ENCODE measurements around the gene ZC3H7A. TPM values are rescaled to one million over a fixed set of nuclear protein-coding genes. Genes with fewer than 3 reads are reported as not detected.
"Not testable (repeated sequence)": the region's sequence is repeated elsewhere in the genome, so short reads cannot be mapped to it uniquely, and the experiment has no call there.

The ZC3H7A gene
- total RNA-seq, 1 experiment from 2014 or later, result 54.9 TPM

DNA sequence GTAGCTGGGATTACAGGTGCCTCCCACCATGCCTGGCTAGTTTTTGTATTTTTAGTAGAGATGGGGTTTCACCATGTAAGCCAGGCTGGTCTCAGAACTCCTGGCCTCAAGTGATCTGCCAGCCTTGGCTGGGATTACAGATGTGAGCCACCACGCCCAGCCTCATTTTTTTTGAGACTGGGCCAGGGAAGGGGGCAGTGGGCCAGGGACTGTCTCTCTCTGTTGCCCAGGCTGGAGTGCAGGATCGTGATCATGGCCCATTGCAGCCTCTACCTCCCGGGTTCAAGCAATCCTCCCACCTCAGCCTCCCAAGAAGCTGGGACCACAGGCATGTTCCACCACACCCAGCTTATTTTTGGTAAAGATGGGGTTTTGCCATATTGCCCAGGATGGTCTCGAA, 38.3 kb upstream of the ZC3H7A start:
- no peaks in the 10 kb centered on the region for H3K9me2 ChIP-seq (replicated peaks; ENCODE audit: insufficient read depth, low read length)
- no peak for DNase-seq
- no peak overlapping the region for H3K4me2 ChIP-seq (ENCODE audit: low read depth, low read length, poor library complexity, severe bottlenecking)
- no peaks in the 10 kb centered on the region for H3K9me3 ChIP-seq (ENCODE audit: low read length)
- peaks cover 38% of the 10 kb centered on the region; the same call in 1 of the 2 replicates for H3K36me3 ChIP-seq (ENCODE audit: insufficient read depth, low read length)
- H3K9ac ChIP-seq (ENCODE audit: low read length), result no peak overlapping the region
- no peaks in the 10 kb centered on the region for H3K79me2 ChIP-seq (ENCODE audit: low read length)
- no peaks in the 10 kb centered on the region for H3K4me1 ChIP-seq (ENCODE audit: low read length)
- H3K27me3 ChIP-seq (ENCODE audit: low read length), result no peaks in the 10 kb centered on the region
- no peak overlapping the region for H2AFZ ChIP-seq (ENCODE audit: low read length)
- no peak overlapping the region for H3K27ac ChIP-seq (ENCODE audit: low read length)
- peaks cover 13% of the 10 kb centered on the region for H4K20me1 ChIP-seq (ENCODE audit: insufficient read depth, low read depth, low read length)
- no peak overlapping the region for H3K4me3 ChIP-seq (ENCODE audit: low read length)

DNA sequence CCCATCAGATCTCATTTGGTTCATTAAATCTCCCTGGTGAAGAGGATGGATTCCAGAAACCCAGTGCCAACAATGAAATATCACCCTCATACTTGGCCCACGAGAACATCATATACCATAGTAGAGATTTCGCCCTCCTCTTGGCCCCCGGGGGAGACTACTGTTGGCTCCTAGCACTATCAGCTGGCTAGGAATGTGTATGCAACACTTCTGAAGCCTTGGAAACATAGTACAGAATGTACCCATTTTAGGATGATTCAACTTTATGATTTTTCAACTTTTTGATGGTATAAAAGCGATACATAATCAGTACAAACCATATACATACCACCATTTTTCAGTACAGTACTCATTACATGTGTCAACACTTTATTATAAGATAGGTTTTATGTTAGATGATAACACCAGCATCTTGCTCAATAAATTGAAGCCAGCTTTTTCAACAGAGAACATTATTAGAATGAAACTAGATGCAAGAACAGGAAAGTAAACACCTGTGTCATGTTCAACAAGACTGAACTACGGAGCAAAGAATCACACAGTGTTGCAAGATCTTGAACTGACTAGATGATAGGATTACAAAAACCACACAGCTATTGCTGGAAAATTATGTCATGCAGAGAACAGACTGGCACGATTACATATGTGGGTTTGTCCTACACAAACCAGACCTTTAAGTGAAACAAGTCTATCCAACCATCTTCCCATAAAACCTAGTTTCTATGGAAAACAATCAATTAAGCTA, 37.1 kb upstream of the ZC3H7A start:
- Histone ChIP-seq H3K27me3 (ENCODE audit: low read length) (no peaks in the 10 kb centered on the region), H4K20me1 (ENCODE audit: insufficient read depth, low read depth, low read length) (peaks cover 6% of the 10 kb centered on the region; the same call in 1 of the 2 replicates), H3K9me3 (ENCODE audit: low read length) (no peaks in the 10 kb centered on the region), H3K9ac (ENCODE audit: low read length) (no peak overlapping the region), H3K36me3 (ENCODE audit: insufficient read depth, low read length) (peaks cover 26% of the 10 kb centered on the region; the same call in 1 of the 2 replicates), H3K4me1 (ENCODE audit: low read length) (no peaks in the 10 kb centered on the region), H3K79me2 (ENCODE audit: low read length) (no peaks in the 10 kb centered on the region), H3K4me3 (ENCODE audit: low read length) (no peak overlapping the region), H3K4me2 (ENCODE audit: low read depth, low read length, poor library complexity, severe bottlenecking) (no peak overlapping the region), H2AFZ (ENCODE audit: low read length) (no peak overlapping the region), H3K9me2 (replicated peaks; ENCODE audit: insufficient read depth, low read length) (no peaks in the 10 kb centered on the region), H3K27ac (ENCODE audit: low read length) (no peak overlapping the region)
- DNase-seq, result no peak

GRCh38 chr16:11828696-11829095, 31.6 kb upstream of the ZC3H7A start:
- Histone ChIP-seq H3K9me2 (replicated peaks; ENCODE audit: insufficient read depth, low read length) (no peaks in the 10 kb centered on the region), H3K27me3 (ENCODE audit: low read length) (no peaks in the 10 kb centered on the region), H3K9ac (ENCODE audit: low read length) (no peak overlapping the region), H3K4me3 (ENCODE audit: low read length) (no peak overlapping the region), H3K79me2 (ENCODE audit: low read length) (no peaks in the 10 kb centered on the region), H4K20me1 (ENCODE audit: insufficient read depth, low read depth, low read length) (no peaks in the 10 kb centered on the region), H3K36me3 (ENCODE audit: insufficient read depth, low read length) (no peaks in the 10 kb centered on the region), H2AFZ (ENCODE audit: low read length) (no peak overlapping the region), H3K4me1 (ENCODE audit: low read length) (no peaks in the 10 kb centered on the region), H3K9me3 (ENCODE audit: low read length) (no peaks in the 10 kb centered on the region), H3K27ac (ENCODE audit: low read length) (no peak overlapping the region), H3K4me2 (ENCODE audit: low read depth, low read length, poor library complexity, severe bottlenecking) (no peak overlapping the region)
- no peak for DNase-seq

GRCh38 chr16:11825520-11826165, 28.6 kb upstream of the ZC3H7A start:
- H3K9ac ChIP-seq (ENCODE audit: low read length); H4K20me1 ChIP-seq (ENCODE audit: insufficient read depth, low read depth, low read length); H3K4me2 ChIP-seq (ENCODE audit: low read depth, low read length, poor library complexity, severe bottlenecking); H3K79me2 ChIP-seq (ENCODE audit: low read length); DNase-seq; H3K4me3 ChIP-seq (ENCODE audit: low read length); H3K9me3 ChIP-seq (ENCODE audit: low read length); H3K27ac ChIP-seq (ENCODE audit: low read length); H3K27me3 ChIP-seq (ENCODE audit: low read length); H3K9me2 ChIP-seq (replicated peaks; ENCODE audit: insufficient read depth, low read length); H3K4me1 ChIP-seq (ENCODE audit: low read length); H3K36me3 ChIP-seq (ENCODE audit: insufficient read depth, low read length); H2AFZ ChIP-seq (ENCODE audit: low read length): not testable (repeated sequence)

DNA sequence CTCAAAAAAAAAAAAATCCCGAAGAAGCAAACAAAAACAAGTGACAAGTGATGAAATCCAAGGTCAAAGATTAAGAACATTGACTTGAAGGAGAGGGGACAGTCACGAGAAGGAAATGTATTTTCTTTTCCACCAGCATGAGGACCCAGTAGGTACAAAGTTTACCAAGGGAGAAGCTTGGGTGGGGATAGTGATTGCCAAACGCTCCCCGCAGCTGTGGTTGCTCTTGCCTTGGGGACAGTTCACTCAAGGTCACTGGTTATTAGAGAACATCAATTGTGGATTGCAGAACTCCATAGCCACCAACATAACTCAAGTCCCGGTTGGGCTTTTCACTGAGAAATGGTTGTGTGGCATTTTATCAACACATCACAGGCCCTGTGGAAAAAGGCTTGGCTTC, 27.3 kb upstream of the ZC3H7A start:
- DNase-seq, result no peak
- Histone ChIP-seq H3K36me3 (ENCODE audit: insufficient read depth, low read length) (no peaks in the 10 kb centered on the region), H3K79me2 (ENCODE audit: low read length) (no peaks in the 10 kb centered on the region), H3K9me2 (replicated peaks; ENCODE audit: insufficient read depth, low read length) (no peaks in the 10 kb centered on the region), H3K4me1 (ENCODE audit: low read length) (no peaks in the 10 kb centered on the region), H2AFZ (ENCODE audit: low read length) (no peak overlapping the region), H3K27ac (ENCODE audit: low read length) (no peak overlapping the region), H3K27me3 (ENCODE audit: low read length) (no peaks in the 10 kb centered on the region), H3K9ac (ENCODE audit: low read length) (no peak overlapping the region), H3K4me3 (ENCODE audit: low read length) (no peak overlapping the region), H3K4me2 (ENCODE audit: low read depth, low read length, poor library complexity, severe bottlenecking) (no peak overlapping the region), H3K9me3 (ENCODE audit: low read length) (no peaks in the 10 kb centered on the region), H4K20me1 (ENCODE audit: insufficient read depth, low read depth, low read length) (no peaks in the 10 kb centered on the region)

DNA sequence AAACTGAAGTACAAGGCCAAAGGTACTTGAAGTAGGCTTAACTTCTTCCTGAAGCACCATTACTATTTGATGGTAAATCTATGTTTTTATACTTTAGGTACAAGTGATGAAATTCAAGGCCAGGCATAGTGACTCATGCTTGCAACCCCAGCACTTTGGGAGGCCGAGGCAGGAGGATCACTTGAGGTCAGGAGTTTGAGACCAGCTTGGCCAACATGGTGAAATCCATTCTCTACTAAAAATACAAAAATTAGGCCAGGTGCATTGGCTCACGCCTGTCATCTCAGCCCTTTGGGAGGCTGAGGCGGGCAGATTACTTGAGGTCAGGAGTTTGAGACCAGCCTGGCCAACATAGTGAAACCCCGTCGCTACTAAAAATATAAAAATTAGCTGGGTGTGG, 26.6 kb upstream of the ZC3H7A start:
- H3K79me2 ChIP-seq (ENCODE audit: low read length); H3K4me2 ChIP-seq (ENCODE audit: low read depth, low read length, poor library complexity, severe bottlenecking); H3K9me2 ChIP-seq (replicated peaks; ENCODE audit: insufficient read depth, low read length); H3K36me3 ChIP-seq (ENCODE audit: insufficient read depth, low read length); H3K9ac ChIP-seq (ENCODE audit: low read length); DNase-seq; H2AFZ ChIP-seq (ENCODE audit: low read length); H3K4me3 ChIP-seq (ENCODE audit: low read length); H3K27ac ChIP-seq (ENCODE audit: low read length); H3K4me1 ChIP-seq (ENCODE audit: low read length); H4K20me1 ChIP-seq (ENCODE audit: insufficient read depth, low read depth, low read length); H3K27me3 ChIP-seq (ENCODE audit: low read length); H3K9me3 ChIP-seq (ENCODE audit: low read length): not testable (repeated sequence)

DNA sequence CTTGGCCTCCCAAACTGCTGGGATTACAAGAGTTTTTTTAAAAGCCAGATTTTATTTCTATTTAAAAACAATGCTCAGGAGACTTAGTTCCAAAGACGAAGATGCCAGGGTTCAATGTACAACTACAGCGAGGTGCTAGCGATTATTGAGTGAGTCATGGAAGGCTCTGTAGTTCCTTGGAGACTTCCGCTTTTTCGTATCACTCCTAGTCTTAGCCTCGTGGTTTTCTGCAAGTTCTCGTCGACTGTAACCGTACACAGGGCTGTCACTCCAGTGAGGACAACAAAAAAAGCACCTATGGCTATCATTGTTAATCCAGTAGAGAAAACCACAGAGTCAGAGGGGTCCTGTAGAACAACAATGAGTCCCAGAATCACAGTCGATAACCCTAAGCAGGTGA, 22.7 kb upstream of the ZC3H7A start:
- no peaks in the 10 kb centered on the region for H3K79me2 ChIP-seq (ENCODE audit: low read length)
- no peaks in the 10 kb centered on the region for H3K9me2 ChIP-seq (replicated peaks; ENCODE audit: insufficient read depth, low read length)
- no peak overlapping the region for H3K9ac ChIP-seq (ENCODE audit: low read length)
- H3K4me3 ChIP-seq (ENCODE audit: low read length), result no peak overlapping the region
- no peak overlapping the region for H2AFZ ChIP-seq (ENCODE audit: low read length)
- H4K20me1 ChIP-seq (ENCODE audit: insufficient read depth, low read depth, low read length), result no peaks in the 10 kb centered on the region
- H3K4me1 ChIP-seq (ENCODE audit: low read length), result no peaks in the 10 kb centered on the region
- no peak overlapping the region for H3K27ac ChIP-seq (ENCODE audit: low read length)
- H3K4me2 ChIP-seq (ENCODE audit: low read depth, low read length, poor library complexity, severe bottlenecking), result no peak overlapping the region
- DNase-seq, result no peak
- no peaks in the 10 kb centered on the region for H3K27me3 ChIP-seq (ENCODE audit: low read length)
- H3K36me3 ChIP-seq (ENCODE audit: insufficient read depth, low read length), result no peaks in the 10 kb centered on the region
- H3K9me3 ChIP-seq (ENCODE audit: low read length), result no peaks in the 10 kb centered on the region

- H3K4me2 ChIP-seq (ENCODE audit: low read depth, low read length, poor library complexity, severe bottlenecking); DNase-seq; H2AFZ ChIP-seq (ENCODE audit: low read length); H3K27ac ChIP-seq (ENCODE audit: low read length); H3K9ac ChIP-seq (ENCODE audit: low read length); H3K27me3 ChIP-seq (ENCODE audit: low read length); H3K4me3 ChIP-seq (ENCODE audit: low read length); H3K9me3 ChIP-seq (ENCODE audit: low read length); H4K20me1 ChIP-seq (ENCODE audit: insufficient read depth, low read depth, low read length); H3K9me2 ChIP-seq (replicated peaks; ENCODE audit: insufficient read depth, low read length); H3K36me3 ChIP-seq (ENCODE audit: insufficient read depth, low read length); H3K4me1 ChIP-seq (ENCODE audit: low read length); H3K79me2 ChIP-seq (ENCODE audit: low read length): not testable (repeated sequence)
These were observed 21.9 kb upstream of the ZC3H7A start for GRCh38 chr16:11818970-11819369.

Measured in Karpas-422 (cell line).